ENCODE data around the gene FAM174C. TPM values are rescaled to one million over a fixed set of nuclear protein-coding genes. Genes with fewer than 3 reads are reported as not detected.

The FAM174C gene
- total RNA-seq, result 10 to 100 TPM; 48.0 to 63.9 TPM

- ATAC-seq, result peak; percentile 88
- peaks cover 61% of the 10 kb centered on the region for H3K4me1 ChIP-seq
- WGBS, 2 donors, result 0% methylated on average over 8 to 74 of the region's 98 CpGs
Observed at GRCh38 chr19:1275260-1275975, at the start of gene FAM174C. Gene FAM174C, plus strand, starts transcription at chr19:1275530. Its CDS starts 20 bp downstream, at chr19:1275550.

DNA sequence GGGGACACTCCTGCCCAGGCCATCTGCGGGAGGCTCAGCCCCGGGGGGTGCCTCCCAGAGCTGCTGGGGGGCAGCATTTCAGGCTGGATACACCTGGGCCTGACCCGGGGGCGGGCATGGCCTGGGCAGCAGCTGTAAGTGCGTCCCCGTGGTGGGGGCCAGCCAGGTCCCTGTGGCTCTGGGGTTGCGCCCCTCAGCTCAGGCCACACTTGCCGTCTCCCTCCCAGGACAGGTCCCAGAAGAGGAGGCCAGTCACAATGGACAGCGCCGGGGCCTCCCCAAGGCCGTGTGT, 49.2 kb upstream of the FAM174C start:
- intact Hi-C loops (cut with DNase I), result no loop called here
- Histone ChIP-seq H3K36me3 (replicated peaks in 1 of 2; ENCODE audit: insufficient read depth in 1 of 2, low read depth in 2 of 2) (peaks cover 5 to 7% of the 10 kb centered on the region in 2 donors), H3K4me1 (peaks cover 10% of the 10 kb centered on the region), H3K27me3 (no peaks in the 10 kb centered on the region), H3K27ac (no peak overlapping the region), H3K9me3 (no peaks in the 10 kb centered on the region), H3K4me3 (no peak overlapping the region)
- DNase-seq (no peak), ATAC-seq (no peak)
- 93% methylated on average over 5 of the region's 11 CpGs; no CpG with 5 or more reads in 1 of the 2 donors for WGBS, 2 donors
- no peak for TF ChIP-seq CTCF (IDR thresholded peaks at IDR 0.05)
- no peak for TF ChIP-seq POLR2A (IDR thresholded peaks at IDR 0.05)

More at GRCh38 chr19:1275260-1275975, at the start of gene FAM174C:
- H3K36me3 ChIP-seq (replicated peaks in 1 of 2; ENCODE audit: insufficient read depth in 1 of 2, low read depth in 2 of 2), result peaks cover 7 to 22% of the 10 kb centered on the region in 2 donors
- no peaks in the 10 kb centered on the region for H3K27me3 ChIP-seq
- H3K9me3 ChIP-seq, result no peaks in the 10 kb centered on the region
- peak within 1 kb of the TSS; percentile 43 to 72 for H3K4me3 ChIP-seq
- H3K27ac ChIP-seq, result peak within 1 kb of the TSS; percentile 86 to 100 (median 98)
- DNase-seq, result peak; percentile 95 to 97 (median 96)
- intact Hi-C loops (cut with DNase I), result no loop called here
- TF ChIP-seq POLR2A (IDR thresholded peaks at IDR 0.05) (peak; percentile 58 to 69 (median 62)), CTCF (IDR thresholded peaks at IDR 0.05) (no peak)

DNA sequence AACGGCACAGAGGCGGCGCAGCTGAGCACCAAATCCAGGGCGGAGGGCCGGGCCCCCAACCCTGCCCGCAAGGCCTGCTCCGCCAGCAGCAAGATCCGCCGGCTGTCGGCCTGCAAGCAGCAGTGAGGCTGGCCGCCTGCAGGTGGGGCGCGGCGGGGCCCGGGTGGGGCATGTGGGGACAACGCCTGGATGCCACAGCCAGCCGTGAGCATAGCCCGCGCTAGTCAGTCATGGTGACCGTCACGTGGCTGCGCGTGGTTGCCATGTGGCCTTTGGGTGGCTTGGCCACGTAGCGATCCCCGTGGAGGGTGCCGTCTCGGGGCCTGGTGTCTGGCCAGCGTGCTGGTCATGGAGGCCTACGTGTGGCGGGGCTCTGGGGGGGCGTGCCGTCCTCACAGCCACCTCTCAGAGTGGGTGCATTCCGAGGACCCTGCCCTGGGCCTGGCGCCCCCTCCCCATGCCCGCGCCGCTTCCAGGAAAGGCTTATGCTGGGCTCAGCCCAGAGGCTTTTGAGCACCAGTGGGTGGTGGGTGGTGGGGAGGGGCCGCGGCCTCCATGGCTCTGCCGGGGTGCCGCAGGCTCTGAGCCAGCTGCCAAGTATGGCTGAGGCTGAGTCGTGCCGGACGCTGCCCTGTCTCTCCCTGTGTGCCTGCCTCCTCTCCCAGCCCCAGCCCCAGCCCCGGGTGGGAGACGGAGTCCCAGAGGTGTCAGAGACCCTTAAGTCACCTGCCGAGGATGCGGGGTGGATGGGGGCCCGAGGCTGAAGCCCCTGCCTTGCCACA, 48.6 kb upstream of the FAM174C start:
- Histone ChIP-seq H3K27me3 (no peaks in the 10 kb centered on the region), H3K36me3 (replicated peaks in 1 of 2; ENCODE audit: insufficient read depth in 1 of 2, low read depth in 2 of 2) (peaks cover 5 to 7% of the 10 kb centered on the region in 2 donors), H3K27ac (no peak overlapping the region), H3K4me1 (peaks cover 4% of the 10 kb centered on the region), H3K4me3 (no peak overlapping the region), H3K9me3 (no peaks in the 10 kb centered on the region)
- ATAC-seq (no peak), DNase-seq (no peak)
- no peak for TF ChIP-seq CTCF (IDR thresholded peaks at IDR 0.05)
- TF ChIP-seq POLR2A (IDR thresholded peaks at IDR 0.05), result no peak
- intact Hi-C loops (cut with DNase I), result no loop called here
- WGBS, 2 donors, result 94 to 100% methylated on average over 4 to 48 of the region's 50 CpGs

GRCh38 chr19:1227304-1228054, 47.9 kb upstream of the FAM174C start:
- H3K4me1 ChIP-seq, result peaks cover 5% of the 10 kb centered on the region
- peaks cover 5 to 7% of the 10 kb centered on the region in 2 donors for H3K36me3 ChIP-seq (replicated peaks in 1 of 2; ENCODE audit: insufficient read depth in 1 of 2, low read depth in 2 of 2)
- no peak for ATAC-seq
- no peak overlapping the region for H3K4me3 ChIP-seq
- H3K9me3 ChIP-seq, result no peaks in the 10 kb centered on the region
- intact Hi-C loops (cut with DNase I), result no loop called here
- DNase-seq, result no peak
- no peaks in the 10 kb centered on the region for H3K27me3 ChIP-seq
- no peak for TF ChIP-seq POLR2A (IDR thresholded peaks at IDR 0.05)
- TF ChIP-seq CTCF (IDR thresholded peaks at IDR 0.05), result no peak
- no peak overlapping the region for H3K27ac ChIP-seq
- WGBS, 2 donors, result 92 to 94% methylated on average over 44 to 53 of the region's 56 CpGs
